ENCODE measurements around the gene DIDO1. TPM values are rescaled to one million over a fixed set of nuclear protein-coding genes. Genes with fewer than 3 reads are reported as not detected.

DIDO1 gene
- total and polyA plus RNA-seq, 7 donors: 10.4 to 70.6 (median 48.7) TPM

DNA sequence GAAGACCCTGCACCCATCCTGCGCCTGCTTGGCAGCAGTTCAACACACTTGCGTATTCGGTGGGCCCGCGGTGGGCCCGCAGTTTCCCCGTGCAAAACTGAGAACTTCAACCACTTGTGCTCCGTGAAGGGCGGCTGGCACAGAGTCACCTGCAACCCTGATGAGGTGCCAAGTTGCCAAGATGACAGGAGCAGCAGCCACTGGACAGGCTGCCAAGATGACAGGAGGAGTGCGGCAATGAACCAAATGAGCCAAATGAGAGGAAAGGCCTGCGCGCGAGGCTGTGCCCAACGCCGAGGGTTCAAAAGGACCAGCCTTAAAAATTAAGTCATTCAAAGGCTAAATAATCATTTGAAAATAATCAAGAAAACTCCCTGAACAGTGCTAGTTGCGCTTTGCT lies 20.1 kb downstream of the DIDO1 start:
- TF ChIP-seq, protein P1, sequence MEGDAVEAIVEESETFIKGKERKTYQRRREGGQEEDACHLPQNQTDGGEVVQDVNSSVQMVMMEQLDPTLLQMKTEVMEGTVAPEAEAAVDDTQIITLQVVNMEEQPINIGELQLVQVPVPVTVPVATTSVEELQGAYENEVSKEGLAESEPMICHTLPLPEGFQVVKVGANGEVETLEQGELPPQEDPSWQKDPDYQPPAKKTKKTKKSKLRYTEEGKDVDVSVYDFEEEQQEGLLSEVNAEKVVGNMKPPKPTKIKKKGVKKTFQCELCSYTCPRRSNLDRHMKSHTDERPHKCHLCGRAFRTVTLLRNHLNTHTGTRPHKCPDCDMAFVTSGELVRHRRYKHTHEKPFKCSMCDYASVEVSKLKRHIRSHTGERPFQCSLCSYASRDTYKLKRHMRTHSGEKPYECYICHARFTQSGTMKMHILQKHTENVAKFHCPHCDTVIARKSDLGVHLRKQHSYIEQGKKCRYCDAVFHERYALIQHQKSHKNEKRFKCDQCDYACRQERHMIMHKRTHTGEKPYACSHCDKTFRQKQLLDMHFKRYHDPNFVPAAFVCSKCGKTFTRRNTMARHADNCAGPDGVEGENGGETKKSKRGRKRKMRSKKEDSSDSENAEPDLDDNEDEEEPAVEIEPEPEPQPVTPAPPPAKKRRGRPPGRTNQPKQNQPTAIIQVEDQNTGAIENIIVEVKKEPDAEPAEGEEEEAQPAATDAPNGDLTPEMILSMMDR (IDR thresholded peaks at IDR 0.05): no peak
- 94 to 96% methylated on average over 16 of the region's 16 CpGs for WGBS, 2 donors

DNA sequence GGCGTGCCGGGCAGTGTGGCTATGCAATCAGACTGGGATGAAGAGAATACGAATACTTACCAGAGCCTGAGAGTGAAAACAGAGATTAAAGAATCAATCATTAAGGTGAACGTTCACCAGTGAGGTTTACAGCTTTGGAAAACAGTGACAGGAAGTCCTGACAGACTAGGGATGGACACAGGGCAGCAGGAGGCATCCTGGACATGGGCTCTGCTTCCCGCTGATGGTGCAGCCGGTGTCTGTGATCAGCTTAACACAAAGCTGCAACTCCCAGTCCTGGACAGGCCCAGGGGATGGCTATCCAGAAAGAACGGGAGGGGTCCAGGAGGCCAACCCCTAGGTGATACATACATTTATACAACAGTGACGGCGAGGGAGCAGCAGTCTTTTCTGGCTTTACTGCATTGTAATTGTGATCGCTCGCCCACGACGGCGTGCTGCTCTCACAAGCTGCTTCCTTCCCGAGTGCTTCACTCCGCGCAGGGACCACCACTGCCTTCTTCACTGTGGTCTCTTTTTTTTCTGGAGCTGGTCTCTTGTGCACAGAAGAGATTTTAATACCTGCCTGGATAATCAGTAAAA lies 20.7 kb downstream of the DIDO1 start:
- 92 to 93% methylated on average over 17 of the region's 17 CpGs for WGBS, 2 donors
- intact Hi-C loops (cut with DNase I): no loop called here
- H3K4me3 ChIP-seq: no peak overlapping the region
- no peak overlapping the region for H3K27ac ChIP-seq
- DNase-seq: no peak
- H3K36me3 ChIP-seq: peaks cover 38 to 98% (median 74%) of the 10 kb centered on the region in 4 donors
- TF ChIP-seq, protein P1 (IDR thresholded peaks at IDR 0.05): no peak
- TF ChIP-seq POLR2A (IDR thresholded peaks at IDR 0.05): no peak
- no peak for TF ChIP-seq POLR2AphosphoS5 (IDR thresholded peaks at IDR 0.05)
- no peaks in the 10 kb centered on the region for H3K9me3 ChIP-seq
- H3K27me3 ChIP-seq: no peaks in the 10 kb centered on the region
- H3K4me1 ChIP-seq: peaks cover 0 to 7% (median 2%) of the 10 kb centered on the region in 4 donors

More for the DNA sequence above, 20.1 kb downstream of the DIDO1 start:
- DNase-seq: no peak
- H3K27ac ChIP-seq: no peak overlapping the region
- intact Hi-C loops (cut with DNase I): no loop called here
- no peak overlapping the region for H3K4me3 ChIP-seq
- H3K27me3 ChIP-seq: no peaks in the 10 kb centered on the region
- H3K9me3 ChIP-seq: no peaks in the 10 kb centered on the region
- H3K36me3 ChIP-seq: peaks cover 44 to 99% (median 80%) of the 10 kb centered on the region in 4 donors
- peaks cover 0 to 4% (median 0%) of the 10 kb centered on the region in 4 donors for H3K4me1 ChIP-seq

DNA sequence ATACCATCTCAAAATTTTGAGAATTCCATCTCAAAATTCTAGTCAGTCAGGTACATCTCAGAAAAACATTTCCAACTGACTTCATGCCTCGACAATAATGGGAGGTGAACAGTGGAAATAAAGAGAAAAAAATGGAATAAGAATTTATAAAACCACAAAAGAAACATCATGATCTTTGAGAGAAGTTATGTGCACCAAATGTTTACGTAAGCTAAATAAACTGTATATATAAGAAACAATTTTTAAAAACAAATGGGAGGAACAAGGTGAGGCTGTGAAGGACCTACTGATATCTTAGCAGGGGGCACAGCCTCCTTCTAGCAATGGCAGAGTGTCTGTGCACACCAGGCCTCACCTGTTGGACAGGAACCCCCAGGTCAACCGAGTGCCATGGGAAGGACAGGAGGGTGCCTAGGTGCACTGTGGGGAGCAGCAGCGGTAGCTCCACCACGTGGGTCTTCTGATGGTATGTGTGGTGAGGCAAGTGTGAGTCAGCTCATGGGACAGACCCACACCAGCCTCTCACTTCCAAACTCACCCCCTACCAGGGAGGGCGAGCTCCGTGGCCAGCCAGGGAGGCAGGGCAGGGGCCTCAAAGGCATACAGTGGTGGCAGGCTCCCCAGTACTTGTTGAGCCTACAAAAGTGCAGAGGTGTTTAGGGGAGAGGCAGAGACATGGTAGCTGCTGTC lies 23.2 kb downstream of the DIDO1 start:
- H3K4me3 ChIP-seq: no peak overlapping the region
- H3K9me3 ChIP-seq: no peaks in the 10 kb centered on the region
- 77 to 83% methylated on average over 7 of the region's 7 CpGs for WGBS, 2 donors
- no peaks in the 10 kb centered on the region for H3K27me3 ChIP-seq
- peaks cover 0 to 30% (median 24%) of the 10 kb centered on the region in 4 donors for H3K4me1 ChIP-seq
- no peak for DNase-seq
- no peak overlapping the region for H3K27ac ChIP-seq
- peak in 1 of 4 donors; percentile 3 for TF ChIP-seq POLR2AphosphoS5 (IDR thresholded peaks at IDR 0.05)
- TF ChIP-seq, protein P1 (IDR thresholded peaks at IDR 0.05): no peak
- intact Hi-C loops (cut with DNase I): loop anchor here (5.0 kb wide), 1 partner anchor 34 kb away; the partner anchor contains the start of gene GID8
- H3K36me3 ChIP-seq: peaks cover 26 to 73% (median 50%) of the 10 kb centered on the region in 4 donors

DNA sequence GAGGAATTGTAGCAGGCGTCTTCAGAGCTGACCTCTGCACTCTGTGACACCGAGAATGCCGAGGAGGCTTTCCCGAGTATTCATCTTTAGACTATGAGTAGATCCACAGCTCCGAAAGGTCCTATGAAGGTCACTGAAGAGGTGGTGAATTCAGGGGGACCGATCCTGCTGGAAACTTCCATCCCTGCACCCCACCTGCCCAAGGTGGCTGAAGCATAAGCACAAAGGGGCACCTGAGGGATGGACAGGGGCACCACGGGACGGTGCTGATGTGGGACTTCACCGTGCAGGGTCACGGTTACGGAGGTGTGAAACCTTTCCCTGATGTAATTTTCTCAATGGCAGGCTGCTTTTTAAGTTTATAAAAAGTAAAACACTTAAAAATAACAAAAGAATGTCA lies 24.4 kb downstream of the DIDO1 start:
- intact Hi-C loops (cut with DNase I): loop anchor here (2.0 to 5.0 kb wide), 2 partner anchors 35 to 107 kb away; partner anchors contain the start of gene GID8
- peaks cover 0 to 39% (median 25%) of the 10 kb centered on the region in 4 donors for H3K4me1 ChIP-seq
- H3K27ac ChIP-seq: no peak overlapping the region
- H3K27me3 ChIP-seq: no peaks in the 10 kb centered on the region
- 92 to 94% methylated on average over 11 of the region's 11 CpGs for WGBS, 2 donors
- TF ChIP-seq POLR2A (IDR thresholded peaks at IDR 0.05): no peak
- peak in 1 of 4 donors; percentile 14 for TF ChIP-seq POLR2AphosphoS5 (IDR thresholded peaks at IDR 0.05)
- H3K36me3 ChIP-seq: peaks cover 22 to 61% (median 38%) of the 10 kb centered on the region in 4 donors
- H3K4me3 ChIP-seq: no peak overlapping the region
- no peaks in the 10 kb centered on the region for H3K9me3 ChIP-seq
- DNase-seq: no peak

DNA sequence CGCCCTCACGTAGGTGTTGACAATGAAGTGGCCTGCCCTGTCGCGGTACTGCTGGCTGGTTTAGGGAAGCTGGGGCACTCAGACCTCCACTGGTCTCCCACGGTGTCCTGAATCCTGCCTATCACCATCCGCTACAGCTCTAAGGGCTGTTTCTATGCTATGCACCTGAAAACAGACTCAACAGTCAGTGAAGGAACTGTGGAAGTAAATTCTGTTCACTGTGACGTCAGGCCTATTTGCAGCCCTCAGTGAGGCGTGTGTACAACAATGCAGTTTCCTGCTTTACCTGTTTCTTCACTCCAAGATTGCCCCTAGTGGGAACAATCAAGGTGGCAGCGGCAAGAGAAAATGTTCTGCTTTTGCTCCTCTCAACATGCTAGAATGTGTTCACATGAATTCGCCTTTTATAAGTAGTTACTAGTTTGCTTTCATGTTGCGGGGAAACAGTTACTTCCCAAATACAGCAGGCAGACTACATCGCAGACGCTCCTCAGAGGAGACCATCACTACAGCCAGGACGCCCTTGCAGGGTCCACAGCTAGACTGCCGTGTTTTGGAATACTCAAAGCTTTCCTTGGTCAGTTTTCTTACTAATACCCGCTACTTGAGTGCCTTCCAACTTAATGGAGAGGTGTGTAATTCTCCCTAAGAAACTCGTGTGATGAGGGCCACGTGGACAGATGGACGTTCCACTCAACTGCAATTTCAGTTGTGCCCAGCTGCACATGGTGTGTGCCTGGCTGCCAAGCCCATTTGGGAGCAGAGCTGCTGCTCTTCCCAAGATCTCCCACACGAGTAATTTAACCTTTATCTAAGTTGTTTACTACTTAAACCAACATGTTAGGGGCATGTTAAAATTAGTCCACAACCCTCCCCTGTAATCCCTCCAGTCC lies 25.4 kb downstream of the DIDO1 start:
- Histone ChIP-seq H3K9me3 (no peaks in the 10 kb centered on the region), H3K36me3 (peaks cover 13 to 61% (median 34%) of the 10 kb centered on the region in 4 donors), H3K27me3 (no peaks in the 10 kb centered on the region), H3K4me3 (no peak overlapping the region), H3K4me1 (peaks cover 0 to 39% (median 25%) of the 10 kb centered on the region in 4 donors), H3K27ac (peak overlapping the region; percentile 3 to 68 (median 31))
- TF ChIP-seq, protein P1 (IDR thresholded peaks at IDR 0.05): no peak
- TF ChIP-seq POLR2A (IDR thresholded peaks at IDR 0.05): no peak
- no peak for TF ChIP-seq POLR2AphosphoS5 (IDR thresholded peaks at IDR 0.05)
- TF ChIP-seq EP300 (IDR thresholded peaks at IDR 0.05): no peak
- intact Hi-C loops (cut with DNase I): loop anchor here (2.0 to 5.0 kb wide), 2 partner anchors 36 to 108 kb away; partner anchors contain the start of gene GID8
- no peak for DNase-seq
- 23 to 53% methylated on average over 20 of the region's 20 CpGs for WGBS, 2 donors
